NT2/D1 (cell line): ENCODE data around the gene USP12.

Source experiments
- SUZ12 ChIP-seq: IDR thresholded peaks from 2 replicates; pipeline ENCODE4 v1.6.1; 2011; ENCODE audit not compliant: insufficient read length, insufficient read depth; ENCODE audit errors: extremely low read depth
- YY1 ChIP-seq: IDR thresholded peaks from 2 replicates; pipeline ENCODE4 v1.6.1; 2011; ENCODE audit not compliant: insufficient read length, insufficient read depth
- ZNF274 ChIP-seq: IDR thresholded peaks from 2 replicates; pipeline ENCODE4 v1.6.1; 2011; ENCODE audit warnings: mild to moderate bottlenecking, low read depth, low read length

GRCh38 chr13:27125357-27126282 is 46.0 kb downstream of the USP12 start:
- no peak for TF ChIP-seq YY1
- TF ChIP-seq SUZ12, result no peak
- TF ChIP-seq ZNF274, result no peak
